ENCODE results near the gene TLE1.
"Not testable (repeated sequence)": the region's sequence is repeated elsewhere in the genome, so short reads cannot be mapped to it uniquely, and the experiment has no call there.

Gene TLE1

DNA sequence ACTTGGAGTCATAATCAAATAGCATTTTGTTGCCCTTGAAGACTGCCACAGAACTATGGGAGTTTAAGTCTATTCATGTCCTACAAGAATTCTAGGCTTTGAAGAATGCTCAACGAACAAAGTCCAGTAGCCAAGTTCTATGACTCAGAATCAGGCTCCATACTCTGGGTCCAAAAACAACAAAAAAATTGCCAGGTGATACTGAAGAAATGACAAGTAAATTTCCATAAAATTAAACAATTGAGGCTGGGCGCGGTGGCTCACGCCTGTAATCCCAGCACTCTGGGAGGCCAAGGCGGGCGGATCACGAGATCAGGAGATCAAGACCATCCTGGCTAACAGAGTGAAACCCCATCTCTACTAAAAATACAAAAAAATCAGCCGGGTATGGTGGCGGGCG, 94.1 kb downstream of the TLE1 start:
- Histone ChIP-seq H3K4me1 (ENCODE audit: control insufficient read depth, low read depth, low read length) (peaks cover 59% of the 10 kb centered on the region), H3K36me3 (ENCODE audit: control insufficient read depth, low read depth, low read length) (peaks cover 26% of the 10 kb centered on the region)
- H3K27me3 ChIP-seq (ENCODE audit: control insufficient read depth, insufficient read depth, low read length); H3K4me3 ChIP-seq (ENCODE audit: low read length); H3K9me3 ChIP-seq (ENCODE audit: control insufficient read depth, low read depth, low read length); H3K9ac ChIP-seq (ENCODE audit: low read length); H3K27ac ChIP-seq (ENCODE audit: low read length): not testable (repeated sequence)

DNA sequence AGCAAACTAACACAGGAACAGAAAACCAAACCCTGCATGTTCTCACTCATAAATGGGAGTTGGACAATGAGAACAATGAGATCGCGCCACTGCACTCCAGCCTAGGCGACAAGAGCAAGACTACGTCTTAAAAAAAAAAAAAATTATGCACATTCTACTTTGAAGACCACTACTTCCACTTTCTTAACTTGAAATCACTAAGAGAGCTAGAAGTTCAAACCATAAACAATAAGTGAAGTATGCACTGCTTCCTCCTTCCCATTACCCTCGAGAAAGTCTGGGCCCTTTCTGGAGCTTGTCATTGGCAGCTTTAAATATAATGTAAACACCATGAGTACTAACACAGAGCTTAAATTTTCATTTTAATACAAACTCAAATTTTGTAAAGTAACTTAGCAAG, 94.9 kb downstream of the TLE1 start:
- H3K27ac ChIP-seq (ENCODE audit: low read length): no peak overlapping the region
- H3K36me3 ChIP-seq (ENCODE audit: control insufficient read depth, low read depth, low read length): peaks cover 34% of the 10 kb centered on the region
- H3K9ac ChIP-seq (ENCODE audit: low read length): no peak overlapping the region
- no peak overlapping the region for H3K4me3 ChIP-seq (ENCODE audit: low read length)
- H3K27me3 ChIP-seq (ENCODE audit: control insufficient read depth, insufficient read depth, low read length): no peaks in the 10 kb centered on the region
- peaks cover 54% of the 10 kb centered on the region for H3K4me1 ChIP-seq (ENCODE audit: control insufficient read depth, low read depth, low read length)
- H3K9me3 ChIP-seq (ENCODE audit: control insufficient read depth, low read depth, low read length): no peaks in the 10 kb centered on the region

DNA sequence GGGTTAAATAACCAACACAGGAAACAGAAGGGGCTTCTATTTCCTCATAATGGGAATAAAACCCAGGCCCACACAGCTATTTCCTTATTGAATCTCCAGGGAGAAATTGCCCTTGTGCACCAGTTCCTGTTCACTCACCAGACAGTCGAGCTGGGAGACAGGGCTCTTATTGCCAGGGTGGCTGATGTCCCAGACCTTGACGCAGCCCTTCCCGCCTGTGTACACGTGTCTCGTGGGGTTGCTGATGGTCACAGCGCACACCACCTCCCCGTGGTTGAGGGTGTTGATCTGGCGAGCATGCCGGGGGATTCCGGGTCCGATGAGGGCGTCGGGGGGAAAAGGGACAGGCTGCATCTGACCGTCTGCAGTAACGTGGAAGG, 96.5 kb downstream of the TLE1 start:
- no peaks in the 10 kb centered on the region for H3K27me3 ChIP-seq (ENCODE audit: control insufficient read depth, insufficient read depth, low read length)
- H3K4me1 ChIP-seq (ENCODE audit: control insufficient read depth, low read depth, low read length): peaks cover 40% of the 10 kb centered on the region
- peaks cover 39% of the 10 kb centered on the region for H3K36me3 ChIP-seq (ENCODE audit: control insufficient read depth, low read depth, low read length)
- no peak overlapping the region for H3K9ac ChIP-seq (ENCODE audit: low read length)
- no peak overlapping the region for H3K27ac ChIP-seq (ENCODE audit: low read length)
- no peak overlapping the region for H3K4me3 ChIP-seq (ENCODE audit: low read length)
- no peaks in the 10 kb centered on the region for H3K9me3 ChIP-seq (ENCODE audit: control insufficient read depth, low read depth, low read length)

DNA sequence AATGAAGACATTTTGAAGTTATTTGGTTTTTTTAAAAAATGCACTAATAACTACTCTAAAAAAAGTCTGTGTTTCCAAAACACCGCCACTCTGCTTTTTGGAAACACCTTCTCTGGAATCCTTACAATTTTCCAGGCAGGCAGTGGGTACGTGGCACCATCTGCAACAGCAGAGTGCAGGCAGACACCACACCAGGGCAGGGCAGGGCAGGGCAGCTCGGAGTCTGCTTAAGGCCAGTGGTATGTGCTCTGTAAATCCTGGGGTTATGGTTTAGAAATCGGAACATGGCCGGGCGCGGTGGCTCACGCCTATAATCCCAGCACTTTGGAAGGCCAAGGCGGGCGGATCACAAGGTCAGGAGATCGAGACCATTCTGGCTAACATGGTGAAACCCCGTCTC, 97.6 kb downstream of the TLE1 start:
- no peaks in the 10 kb centered on the region for H3K27me3 ChIP-seq (ENCODE audit: control insufficient read depth, insufficient read depth, low read length)
- H3K27ac ChIP-seq (ENCODE audit: low read length): no peak overlapping the region
- H3K9ac ChIP-seq (ENCODE audit: low read length): no peak overlapping the region
- H3K4me3 ChIP-seq (ENCODE audit: low read length): no peak overlapping the region
- H3K9me3 ChIP-seq (ENCODE audit: control insufficient read depth, low read depth, low read length): no peaks in the 10 kb centered on the region
- peaks cover 29% of the 10 kb centered on the region for H3K4me1 ChIP-seq (ENCODE audit: control insufficient read depth, low read depth, low read length)
- H3K36me3 ChIP-seq (ENCODE audit: control insufficient read depth, low read depth, low read length): peaks cover 43% of the 10 kb centered on the region

DNA sequence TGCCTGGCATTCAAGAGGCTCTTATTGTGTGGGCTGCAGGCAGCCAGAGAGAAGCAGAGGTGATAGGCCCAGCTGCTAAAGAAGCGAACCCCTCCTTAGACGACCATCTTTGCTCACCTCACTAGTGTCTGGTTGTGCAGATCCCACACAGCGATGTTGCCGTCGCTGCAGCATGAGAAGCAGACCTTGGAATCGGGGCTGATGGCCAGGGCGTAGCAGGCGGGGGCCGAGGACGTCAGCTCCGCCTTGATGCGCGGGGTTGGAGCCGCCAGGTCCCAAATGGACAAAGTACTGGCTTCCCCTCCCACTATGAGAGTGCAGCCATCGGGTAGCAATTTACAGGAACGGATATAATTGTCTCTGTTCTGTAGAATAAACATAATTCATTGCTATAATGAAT, 98.7 kb downstream of the TLE1 start:
- Histone ChIP-seq H3K27ac (ENCODE audit: low read length) (no peak overlapping the region), H3K4me3 (ENCODE audit: low read length) (no peak overlapping the region)

DNA sequence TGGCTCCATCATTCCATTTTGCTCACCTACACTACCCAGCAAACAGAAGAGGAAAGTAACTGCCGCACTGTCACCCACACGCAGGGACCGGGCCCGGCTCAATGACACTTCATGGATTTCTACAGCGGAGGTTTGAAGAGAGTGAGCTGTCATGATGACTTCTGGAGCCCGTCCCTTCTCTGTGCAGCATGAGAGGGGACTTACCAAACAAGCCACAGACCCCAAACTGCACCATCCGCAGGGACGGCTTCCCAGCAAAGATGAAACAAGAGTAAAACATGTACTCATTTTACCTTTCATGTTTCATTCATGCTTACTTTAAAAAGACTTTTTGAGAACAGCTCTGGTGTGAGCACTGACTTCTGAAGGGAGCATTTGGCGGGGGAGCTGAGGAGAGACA, 99.5 kb downstream of the TLE1 start:
- Histone ChIP-seq H3K27me3 (ENCODE audit: control insufficient read depth, insufficient read depth, low read length) (no peaks in the 10 kb centered on the region), H3K27ac (ENCODE audit: low read length) (no peak overlapping the region), H3K36me3 (ENCODE audit: control insufficient read depth, low read depth, low read length) (peaks cover 52% of the 10 kb centered on the region), H3K4me3 (ENCODE audit: low read length) (no peak overlapping the region), H3K9ac (ENCODE audit: low read length) (no peak overlapping the region), H3K9me3 (ENCODE audit: control insufficient read depth, low read depth, low read length) (no peaks in the 10 kb centered on the region), H3K4me1 (ENCODE audit: control insufficient read depth, low read depth, low read length) (peaks cover 13% of the 10 kb centered on the region)

More for the DNA sequence above, 98.7 kb downstream of the TLE1 start:
- Histone ChIP-seq H3K27me3 (ENCODE audit: control insufficient read depth, insufficient read depth, low read length) (no peaks in the 10 kb centered on the region), H3K9ac (ENCODE audit: low read length) (no peak overlapping the region), H3K4me1 (ENCODE audit: control insufficient read depth, low read depth, low read length) (peaks cover 18% of the 10 kb centered on the region), H3K9me3 (ENCODE audit: control insufficient read depth, low read depth, low read length) (no peaks in the 10 kb centered on the region), H3K36me3 (ENCODE audit: control insufficient read depth, low read depth, low read length) (peaks cover 49% of the 10 kb centered on the region)

DNA sequence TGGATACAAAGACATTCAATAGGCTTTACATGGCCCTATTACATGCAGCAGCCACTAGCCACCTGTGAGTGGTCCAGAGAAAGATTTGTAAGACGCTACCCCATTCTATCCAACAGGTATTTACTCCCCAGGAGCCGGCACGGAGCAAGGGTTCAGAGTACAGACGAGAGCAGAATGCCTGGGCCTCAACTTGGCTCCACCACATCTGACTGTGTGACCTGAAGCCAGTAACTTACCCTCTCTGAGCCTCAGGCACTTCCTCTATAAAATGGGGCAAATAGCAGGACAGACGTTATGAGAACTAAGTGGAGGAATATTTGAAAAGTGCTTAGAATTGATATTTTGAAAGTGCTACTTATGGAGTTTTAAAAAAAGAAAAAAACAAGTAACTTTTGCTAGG, 100.0 kb downstream of the TLE1 start:
- no peak overlapping the region for H3K27ac ChIP-seq (ENCODE audit: low read length)
- no peaks in the 10 kb centered on the region for H3K9me3 ChIP-seq (ENCODE audit: control insufficient read depth, low read depth, low read length)
- peaks cover 56% of the 10 kb centered on the region for H3K36me3 ChIP-seq (ENCODE audit: control insufficient read depth, low read depth, low read length)
- no peak overlapping the region for H3K4me3 ChIP-seq (ENCODE audit: low read length)
- H3K4me1 ChIP-seq (ENCODE audit: control insufficient read depth, low read depth, low read length): peaks cover 9% of the 10 kb centered on the region
- no peak overlapping the region for H3K9ac ChIP-seq (ENCODE audit: low read length)
- no peaks in the 10 kb centered on the region for H3K27me3 ChIP-seq (ENCODE audit: control insufficient read depth, insufficient read depth, low read length)

DNA sequence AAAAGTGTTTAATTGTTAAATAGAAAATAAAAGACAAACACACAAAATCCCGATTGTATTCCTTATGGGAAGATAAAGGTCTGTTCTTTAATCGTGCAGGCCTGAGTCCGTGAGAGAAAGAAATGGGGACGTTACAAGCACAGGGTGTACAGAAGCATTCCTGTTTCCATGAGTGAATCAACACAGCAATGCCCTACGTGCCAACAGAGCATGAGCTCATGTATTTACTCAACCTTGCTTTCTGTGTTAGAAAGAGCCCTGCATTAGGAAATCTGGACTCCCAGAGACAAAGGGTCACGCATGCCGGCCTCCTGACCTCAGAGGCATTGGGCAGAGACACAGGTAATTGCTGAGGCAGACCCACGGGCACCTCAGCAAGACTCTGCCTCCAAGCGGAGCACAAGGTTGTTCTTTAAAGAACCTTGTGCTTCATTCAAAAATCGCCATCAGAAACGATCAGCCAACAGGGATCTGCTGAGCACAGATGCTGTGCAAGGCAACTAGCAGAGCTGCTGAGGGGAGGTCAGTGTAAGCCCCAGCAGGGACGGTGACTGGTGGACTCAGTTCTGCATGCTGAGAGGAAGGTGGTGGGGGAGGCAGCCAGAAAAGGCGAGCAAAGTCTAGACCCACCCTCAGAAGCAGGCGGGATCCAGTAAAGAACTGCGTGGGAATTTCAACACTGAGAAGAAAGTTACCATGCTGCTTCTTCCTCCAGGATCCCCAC, 101.0 kb downstream of the TLE1 start:
- Histone ChIP-seq H3K4me3 (ENCODE audit: low read length) (no peak overlapping the region), H3K36me3 (ENCODE audit: control insufficient read depth, low read depth, low read length) (peaks cover 67% of the 10 kb centered on the region), H3K9me3 (ENCODE audit: control insufficient read depth, low read depth, low read length) (no peaks in the 10 kb centered on the region), H3K27me3 (ENCODE audit: control insufficient read depth, insufficient read depth, low read length) (no peaks in the 10 kb centered on the region), H3K9ac (ENCODE audit: low read length) (no peak overlapping the region), H3K27ac (ENCODE audit: low read length) (no peak overlapping the region), H3K4me1 (ENCODE audit: control insufficient read depth, low read depth, low read length) (peaks cover 8% of the 10 kb centered on the region)

DNA sequence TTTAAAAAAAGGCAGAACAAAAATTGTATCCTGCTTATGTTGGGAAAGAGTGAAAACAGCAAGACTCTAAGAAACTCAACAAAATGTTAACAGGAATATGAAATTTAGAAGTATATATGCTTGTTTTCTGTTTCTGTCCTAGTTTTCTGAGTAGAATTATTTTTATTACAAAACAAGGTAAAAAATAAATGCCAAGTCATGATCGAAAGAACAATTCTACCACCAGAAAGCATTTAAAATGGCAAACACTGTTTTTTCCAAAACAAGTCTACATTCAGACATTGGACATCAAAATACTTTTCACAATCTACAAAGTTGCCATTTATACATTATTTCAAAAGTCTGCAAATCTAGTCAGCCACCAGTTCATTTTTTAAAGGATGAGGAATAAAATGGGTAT, 102.6 kb downstream of the TLE1 start:
- H3K27me3 ChIP-seq (ENCODE audit: control insufficient read depth, insufficient read depth, low read length): no peaks in the 10 kb centered on the region
- H3K9ac ChIP-seq (ENCODE audit: low read length): no peak overlapping the region
- H3K4me1 ChIP-seq (ENCODE audit: control insufficient read depth, low read depth, low read length): no peaks in the 10 kb centered on the region
- no peak overlapping the region for H3K27ac ChIP-seq (ENCODE audit: low read length)
- no peak overlapping the region for H3K4me3 ChIP-seq (ENCODE audit: low read length)
- H3K36me3 ChIP-seq (ENCODE audit: control insufficient read depth, low read depth, low read length): peaks cover 70% of the 10 kb centered on the region
- H3K9me3 ChIP-seq (ENCODE audit: control insufficient read depth, low read depth, low read length): no peaks in the 10 kb centered on the region

DNA sequence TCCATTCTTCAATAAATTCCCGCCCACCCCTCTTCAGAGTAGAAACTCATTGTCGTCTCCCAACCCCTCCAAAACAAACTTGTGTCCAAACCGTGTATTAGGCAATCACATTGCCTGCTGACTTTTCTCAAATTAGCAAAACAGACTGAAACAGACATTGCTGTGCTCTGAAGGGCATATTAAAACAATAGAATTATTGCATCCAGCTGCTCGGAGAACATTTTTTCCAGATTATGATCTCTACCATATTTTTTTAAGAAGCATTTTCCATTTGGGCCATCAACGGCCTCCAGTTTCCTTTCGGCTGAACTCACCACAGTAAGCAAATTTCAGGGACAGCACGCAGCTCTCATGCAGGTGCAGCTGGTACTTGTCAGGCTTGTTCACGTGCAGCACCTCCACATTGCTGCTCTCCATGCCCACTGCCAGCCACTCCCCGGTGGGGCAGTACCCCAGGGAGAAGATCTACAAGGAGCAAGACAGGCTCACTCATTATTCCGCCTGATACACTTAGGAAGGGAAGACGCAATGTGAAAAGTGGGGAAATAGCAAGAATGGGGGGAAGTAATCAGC, 104.1 kb downstream of the TLE1 start:
- Histone ChIP-seq H3K4me3 (ENCODE audit: low read length) (no peak overlapping the region), H3K9me3 (ENCODE audit: control insufficient read depth, low read depth, low read length) (no peaks in the 10 kb centered on the region), H3K4me1 (ENCODE audit: control insufficient read depth, low read depth, low read length) (no peaks in the 10 kb centered on the region), H3K9ac (ENCODE audit: low read length) (no peak overlapping the region), H3K27ac (ENCODE audit: low read length) (no peak overlapping the region), H3K27me3 (ENCODE audit: control insufficient read depth, insufficient read depth, low read length) (no peaks in the 10 kb centered on the region), H3K36me3 (ENCODE audit: control insufficient read depth, low read depth, low read length) (peaks cover 61% of the 10 kb centered on the region)

DNA sequence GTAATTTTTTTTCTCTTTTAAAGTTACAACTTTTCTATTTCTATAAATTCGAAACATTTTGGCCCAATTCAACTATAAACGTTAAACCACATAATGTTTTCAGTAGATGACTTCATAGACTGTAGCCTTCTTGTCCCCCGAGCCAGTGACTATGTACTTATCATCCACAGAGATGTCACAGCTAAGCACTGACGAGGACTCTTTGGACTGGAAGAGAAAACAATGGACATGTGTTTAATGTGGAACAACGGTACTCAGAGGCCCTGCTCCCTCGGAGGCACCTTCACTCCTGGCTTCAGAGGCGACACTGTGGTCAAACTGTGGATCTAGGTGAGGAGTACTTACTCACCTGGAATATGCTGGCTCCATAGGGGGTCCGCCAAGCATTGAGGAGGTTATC, 105.2 kb downstream of the TLE1 start:
- peaks cover 6% of the 10 kb centered on the region for H3K4me1 ChIP-seq (ENCODE audit: control insufficient read depth, low read depth, low read length)
- H3K9ac ChIP-seq (ENCODE audit: low read length): no peak overlapping the region
- peaks cover 49% of the 10 kb centered on the region for H3K36me3 ChIP-seq (ENCODE audit: control insufficient read depth, low read depth, low read length)
- H3K27ac ChIP-seq (ENCODE audit: low read length): no peak overlapping the region
- H3K4me3 ChIP-seq (ENCODE audit: low read length): no peak overlapping the region
- H3K27me3 ChIP-seq (ENCODE audit: control insufficient read depth, insufficient read depth, low read length): no peaks in the 10 kb centered on the region
- H3K9me3 ChIP-seq (ENCODE audit: control insufficient read depth, low read depth, low read length): no peaks in the 10 kb centered on the region

DNA sequence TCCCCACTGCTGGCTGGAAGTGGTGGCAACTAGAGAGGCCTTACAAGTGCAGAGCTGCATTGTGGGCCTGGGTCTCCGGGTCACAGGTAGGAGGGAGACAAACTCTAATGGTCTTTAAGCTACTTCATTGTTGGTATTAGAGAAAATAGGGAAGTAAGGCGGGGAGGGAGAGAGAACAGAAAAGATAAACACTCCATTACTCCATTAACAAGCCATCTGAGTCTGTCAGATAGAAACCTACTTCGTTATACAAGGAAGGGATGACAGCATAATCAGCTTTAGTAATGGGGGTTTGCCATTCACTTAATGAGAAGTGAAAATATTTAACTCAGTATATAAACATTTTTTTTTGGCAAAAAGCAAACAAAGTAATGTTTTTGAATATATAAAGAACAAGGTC, 107.4 kb downstream of the TLE1 start:
- H3K9me3 ChIP-seq (ENCODE audit: control insufficient read depth, low read depth, low read length): no peaks in the 10 kb centered on the region
- peaks cover 46% of the 10 kb centered on the region for H3K36me3 ChIP-seq (ENCODE audit: control insufficient read depth, low read depth, low read length)
- H3K9ac ChIP-seq (ENCODE audit: low read length): no peak overlapping the region
- no peaks in the 10 kb centered on the region for H3K27me3 ChIP-seq (ENCODE audit: control insufficient read depth, insufficient read depth, low read length)
- no peak overlapping the region for H3K4me3 ChIP-seq (ENCODE audit: low read length)
- H3K4me1 ChIP-seq (ENCODE audit: control insufficient read depth, low read depth, low read length): peaks cover 9% of the 10 kb centered on the region
- no peak overlapping the region for H3K27ac ChIP-seq (ENCODE audit: low read length)

Data from iPS-18a (cell line).